SU-DHL-6 (cell line): ENCODE results near the gene HELB.

Experiments used
- H2AFZ ChIP-seq: fragments of 200-600 bp; sonication (generic); 2 replicates; pipeline ENCODE4 v1.6.1; 2014; ENCODE audit warnings: low read depth, mild to moderate bottlenecking, moderate library complexity, mixed read lengths, antibody characterized with exemption, low read length; ENCODE audit not compliant: severe bottlenecking
- H3F3A ChIP-seq: fragments of 200-600 bp; shearing (Covaris generic); 2 replicates; pipeline ENCODE4 v1.6.0; 2016; ENCODE audit warnings: antibody characterized with exemption, mild to moderate bottlenecking; ENCODE audit not compliant: insufficient read depth
- H3K27ac ChIP-seq: fragments of 200-600 bp; sonication (generic); 2 replicates; pipeline ENCODE4 v1.5.1; 2016; ENCODE audit warnings: low read depth, mild to moderate bottlenecking, low read length, moderate library complexity, mixed read lengths
- H3K27me3 ChIP-seq: fragments of 200-600 bp; sonication (generic), shearing (Covaris generic); 2 replicates; pipeline ENCODE4 v1.6.0; 2014; ENCODE audit warnings: mild to moderate bottlenecking, low read length
- H3K36me3 ChIP-seq: fragments of 200-600 bp; sonication (generic); 2 replicates; pipeline ENCODE4 v1.6.1; 2014; ENCODE audit warnings: mild to moderate bottlenecking, low read length, mixed read lengths
- H3K4me2 ChIP-seq: fragments of 300-600, 200-600 bp; shearing (Covaris generic), sonication (generic); 2 replicates; pipeline ENCODE4 v1.6.0; 2014; ENCODE audit warnings: low read length, low read depth, mild to moderate bottlenecking; ENCODE audit not compliant: poor library complexity, severe bottlenecking
- H3K4me3 ChIP-seq: fragments of 200-600 bp; sonication (generic); 2 replicates; pipeline ENCODE4 v1.5.1; 2014; ENCODE audit warnings: antibody characterized with exemption, low read length, mild to moderate bottlenecking, mixed read lengths; ENCODE audit not compliant: insufficient read depth, poor library complexity, severe bottlenecking
- H3K79me2 ChIP-seq: fragments of 200-600 bp; sonication (generic); 2 replicates; pipeline ENCODE4 v1.6.1; 2014; ENCODE audit warnings: mild to moderate bottlenecking, low read length, moderate library complexity; ENCODE audit not compliant: insufficient read depth
- H3K9ac ChIP-seq: fragments of 200-600 bp; sonication (generic); 2 replicates; pipeline ENCODE4 v1.7.0; 2014; ENCODE audit warnings: mild to moderate bottlenecking, low read length
- H3K9me2 ChIP-seq: fragments of 200-600 bp; sonication (generic); replicated peaks from 2 replicates; pipeline ENCODE4 v1.6.1; 2014; ENCODE audit warnings: low read length; ENCODE audit not compliant: insufficient read depth
- H3K9me3 ChIP-seq: fragments of 200-600 bp; sonication (generic); 2 replicates; pipeline ENCODE4 v1.6.1; 2014; ENCODE audit warnings: low read length, mixed read lengths; ENCODE audit not compliant: insufficient read depth
- H4K20me1 ChIP-seq: fragments of 200-600 bp; sonication (generic); 2 replicates; pipeline ENCODE4 v1.6.1; 2014; ENCODE audit warnings: low read depth, mild to moderate bottlenecking, antibody characterized with exemption, low read length, moderate library complexity, mixed read lengths
- EZH2phosphoT487 ChIP-seq: fragments of 200-600 bp; sonication (generic), shearing (Covaris generic); conservative IDR thresholded peaks from 2 replicates; pipeline ENCODE4 v1.6.1; 2018; ENCODE audit warnings: mild to moderate bottlenecking, antibody characterized with exemption, low read length, moderate library complexity, mixed read lengths
- TF ChIP-seq, protein P1 (sequence below): fragments of 200-600 bp; sonication (generic); IDR thresholded peaks from one replicate; pipeline ENCODE4 v1.5.1; 2017; ENCODE audit warnings: antibody characterized with exemption, mild to moderate bottlenecking, low read length, moderate library complexity; ENCODE audit not compliant: insufficient read depth, poor library complexity, severe bottlenecking

Gene HELB

DNA sequence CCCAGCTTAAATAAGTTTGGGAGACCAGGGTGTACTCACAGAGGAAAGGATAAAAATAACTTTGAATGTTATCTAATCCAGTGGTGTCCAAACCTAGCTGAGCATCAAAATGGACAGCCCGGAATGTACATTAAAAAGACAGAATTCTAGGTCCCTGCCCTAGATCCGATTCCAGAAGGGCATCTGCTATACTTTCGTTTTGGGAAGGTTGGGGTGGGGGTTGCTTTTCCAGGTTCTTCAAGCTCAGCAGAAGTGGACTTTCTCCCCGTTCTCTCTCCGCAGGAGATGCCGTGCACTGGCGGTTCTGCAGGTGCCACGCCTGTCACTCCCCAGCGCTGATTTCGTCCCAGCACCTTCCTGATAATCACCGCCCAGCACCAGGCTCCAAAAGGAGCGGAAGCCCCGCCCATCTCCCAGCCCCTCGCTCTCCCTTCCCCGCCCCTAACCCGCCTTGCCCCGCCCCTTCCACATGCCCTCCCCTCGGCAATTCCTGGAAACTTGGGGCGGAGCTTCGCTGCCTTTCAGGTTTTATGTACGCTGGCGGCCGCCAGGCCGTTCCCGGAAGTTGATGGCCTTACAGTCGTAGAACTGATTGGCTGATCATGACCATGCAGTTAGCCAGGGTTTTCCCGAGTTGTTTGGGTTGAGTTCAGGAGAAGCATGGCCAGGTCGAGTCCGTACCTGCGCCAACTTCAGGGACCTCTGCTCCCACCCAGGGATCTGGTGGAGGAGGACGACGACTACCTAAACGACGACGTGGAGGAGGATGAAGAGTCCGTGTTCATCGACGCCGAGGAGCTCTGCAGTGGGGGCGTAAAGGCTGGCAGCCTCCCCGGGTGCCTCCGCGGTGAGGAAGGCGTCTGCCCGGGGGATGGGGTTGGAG lies at the start of gene HELB:
HELB (plus strand) TSS at position 550 of the 883 bp plus-strand sequence; CDS start at position 661, 111 bp downstream.
- Histone ChIP-seq H3K79me2 (no peaks in the 10 kb centered on the region), H3K9me2 (no peaks in the 10 kb centered on the region), H4K20me1 (no peaks in the 10 kb centered on the region), H3K27me3 (no peaks in the 10 kb centered on the region), H2AFZ (peak within 1 kb of the TSS; percentile 99), H3F3A (0 out of 2 replicates have a peak, but pooled peaks cover 7% of the 10 kb centered on the region), H3K27ac (no peak within 1 kb of the TSS), H3K9me3 (no peaks in the 10 kb centered on the region), H3K36me3 (no peaks in the 10 kb centered on the region), H3K4me3 (peak within 1 kb of the TSS; percentile 52), H3K4me2 (peak within 1 kb of the TSS; percentile 85), H3K9ac (peak within 1 kb of the TSS; percentile 49)
- TF ChIP-seq EZH2phosphoT487, result no peak
- TF ChIP-seq, protein P1, sequence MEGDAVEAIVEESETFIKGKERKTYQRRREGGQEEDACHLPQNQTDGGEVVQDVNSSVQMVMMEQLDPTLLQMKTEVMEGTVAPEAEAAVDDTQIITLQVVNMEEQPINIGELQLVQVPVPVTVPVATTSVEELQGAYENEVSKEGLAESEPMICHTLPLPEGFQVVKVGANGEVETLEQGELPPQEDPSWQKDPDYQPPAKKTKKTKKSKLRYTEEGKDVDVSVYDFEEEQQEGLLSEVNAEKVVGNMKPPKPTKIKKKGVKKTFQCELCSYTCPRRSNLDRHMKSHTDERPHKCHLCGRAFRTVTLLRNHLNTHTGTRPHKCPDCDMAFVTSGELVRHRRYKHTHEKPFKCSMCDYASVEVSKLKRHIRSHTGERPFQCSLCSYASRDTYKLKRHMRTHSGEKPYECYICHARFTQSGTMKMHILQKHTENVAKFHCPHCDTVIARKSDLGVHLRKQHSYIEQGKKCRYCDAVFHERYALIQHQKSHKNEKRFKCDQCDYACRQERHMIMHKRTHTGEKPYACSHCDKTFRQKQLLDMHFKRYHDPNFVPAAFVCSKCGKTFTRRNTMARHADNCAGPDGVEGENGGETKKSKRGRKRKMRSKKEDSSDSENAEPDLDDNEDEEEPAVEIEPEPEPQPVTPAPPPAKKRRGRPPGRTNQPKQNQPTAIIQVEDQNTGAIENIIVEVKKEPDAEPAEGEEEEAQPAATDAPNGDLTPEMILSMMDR, result no peak

GRCh38 chr12:66252771-66253170 lies 49.5 kb upstream of the HELB start:
- Histone ChIP-seq H3K9ac (no peak overlapping the region), H3F3A (no peaks in the 10 kb centered on the region), H3K4me3 (no peak overlapping the region), H3K9me3 (no peaks in the 10 kb centered on the region), H3K36me3 (no peaks in the 10 kb centered on the region), H3K27ac (no peak overlapping the region), H3K4me2 (no peak overlapping the region), H3K27me3 (no peaks in the 10 kb centered on the region), H4K20me1 (no peaks in the 10 kb centered on the region), H2AFZ (no peak overlapping the region), H3K79me2 (no peaks in the 10 kb centered on the region), H3K9me2 (no peaks in the 10 kb centered on the region)
- no peak for TF ChIP-seq EZH2phosphoT487
- TF ChIP-seq, protein P1, result no peak

- Histone ChIP-seq H4K20me1 (no peaks in the 10 kb centered on the region), H3K79me2 (no peaks in the 10 kb centered on the region), H3K4me3 (no peak overlapping the region), H3F3A (no peaks in the 10 kb centered on the region), H3K9me2 (no peaks in the 10 kb centered on the region), H3K4me2 (no peak overlapping the region), H3K27ac (no peak overlapping the region), H2AFZ (no peak overlapping the region), H3K9me3 (no peaks in the 10 kb centered on the region), H3K36me3 (no peaks in the 10 kb centered on the region), H3K9ac (no peak overlapping the region), H3K27me3 (no peaks in the 10 kb centered on the region)
- TF ChIP-seq, protein P1, result no peak
- no peak for TF ChIP-seq EZH2phosphoT487
Measured at GRCh38 chr12:66255737-66256136, 46.6 kb upstream of the HELB start.
